Measurements from ENCODE around the gene GABBR2. TPM values are rescaled to one million over a fixed set of nuclear protein-coding genes. Genes with fewer than 3 reads are reported as not detected.
"Not testable (repeated sequence)": the region's sequence is repeated elsewhere in the genome, so short reads cannot be mapped to it uniquely, and the experiment has no call there.

GABBR2 gene
- total RNA-seq, 1 donor from 2014 or later = not detected

DNA sequence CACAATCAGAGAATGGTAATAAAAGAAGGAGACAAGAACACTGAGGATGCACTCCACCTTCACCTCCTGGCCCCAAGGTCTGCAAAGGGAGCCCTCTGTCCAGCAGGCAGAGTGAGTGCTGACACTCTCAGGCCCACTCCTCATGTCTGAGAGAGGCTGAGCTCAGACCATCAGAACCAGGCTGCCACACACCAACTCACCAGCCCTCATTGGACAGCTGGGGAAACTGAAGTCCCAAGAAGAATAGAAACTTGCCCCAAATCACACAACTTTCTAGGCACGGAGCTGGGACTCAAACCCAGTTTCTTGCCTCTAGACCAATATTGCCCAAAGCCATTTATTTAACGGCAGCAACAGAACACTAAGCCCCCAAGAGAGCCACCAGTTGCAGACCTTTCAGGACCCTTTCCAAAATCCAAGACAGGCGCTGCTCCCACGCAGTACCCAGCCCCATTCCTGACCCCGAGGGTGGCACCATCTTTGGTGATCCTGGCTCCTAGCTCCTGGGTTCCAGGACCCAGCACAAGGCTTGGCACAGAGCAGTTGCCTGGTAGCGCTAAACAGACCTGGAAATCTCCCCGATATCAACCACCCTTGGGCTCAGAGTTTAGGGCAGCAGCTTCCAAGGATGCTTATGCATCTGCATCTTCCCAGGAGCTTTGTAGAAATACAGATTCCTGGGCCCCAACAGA, 192.4 kb downstream of the GABBR2 start:
- no peak for DNase-seq (ENCODE audit: low read depth)

DNA sequence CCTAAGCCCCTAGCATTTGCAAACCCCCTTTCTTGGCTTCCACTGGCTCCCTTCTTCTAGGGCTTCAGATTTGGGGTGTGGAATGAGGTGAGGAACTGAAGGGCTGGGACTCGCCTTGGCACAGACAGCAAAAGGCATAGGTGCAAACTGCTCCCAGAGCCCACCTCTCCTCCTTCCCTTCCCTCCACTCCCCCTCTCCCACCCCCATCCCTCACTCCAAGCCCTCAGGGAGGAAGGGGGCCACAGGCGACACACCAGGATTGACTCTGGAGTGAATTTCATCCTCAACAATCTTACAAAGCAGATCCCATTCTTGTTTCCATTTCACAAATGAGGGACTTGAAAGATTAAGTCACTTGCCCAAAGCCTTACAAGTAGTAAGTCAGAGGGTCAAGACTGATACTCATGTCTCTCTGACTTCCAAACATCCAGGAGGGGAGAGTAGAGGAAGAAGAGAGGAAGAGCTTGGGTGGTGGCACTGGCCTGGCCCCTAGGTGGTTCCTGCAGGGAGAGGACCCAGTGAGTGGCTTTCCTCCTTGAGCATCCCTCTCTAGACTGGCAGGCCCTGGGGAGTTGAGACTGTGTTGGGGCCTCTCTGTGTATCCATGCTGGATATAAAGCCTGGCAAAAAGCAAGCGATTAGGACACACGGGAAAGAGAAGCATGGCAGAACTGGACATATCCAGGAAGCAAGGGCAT, 193.1 kb downstream of the GABBR2 start:
- DNase-seq (ENCODE audit: low read depth) = no peak

DNA sequence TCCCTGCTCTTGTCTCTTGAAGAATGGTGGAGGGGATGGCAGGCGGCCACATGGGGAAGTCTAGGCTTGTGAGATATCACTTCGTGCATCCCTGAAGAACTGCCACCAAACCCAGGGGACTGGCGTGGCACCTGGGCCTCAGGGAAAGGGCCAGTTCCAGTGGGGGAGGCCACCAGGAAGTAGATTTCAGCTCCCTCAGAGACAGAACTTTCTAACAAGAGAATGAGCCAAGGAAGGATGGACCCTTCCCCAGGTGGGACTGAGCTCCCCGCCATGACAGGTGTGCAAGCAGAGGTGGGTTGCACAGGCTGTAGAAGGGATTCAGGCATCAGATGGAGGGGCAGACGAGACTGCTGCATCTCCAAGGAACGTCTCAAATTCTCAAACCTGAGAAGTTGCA, 193.9 kb downstream of the GABBR2 start:
- no peak for DNase-seq (ENCODE audit: low read depth)

DNA sequence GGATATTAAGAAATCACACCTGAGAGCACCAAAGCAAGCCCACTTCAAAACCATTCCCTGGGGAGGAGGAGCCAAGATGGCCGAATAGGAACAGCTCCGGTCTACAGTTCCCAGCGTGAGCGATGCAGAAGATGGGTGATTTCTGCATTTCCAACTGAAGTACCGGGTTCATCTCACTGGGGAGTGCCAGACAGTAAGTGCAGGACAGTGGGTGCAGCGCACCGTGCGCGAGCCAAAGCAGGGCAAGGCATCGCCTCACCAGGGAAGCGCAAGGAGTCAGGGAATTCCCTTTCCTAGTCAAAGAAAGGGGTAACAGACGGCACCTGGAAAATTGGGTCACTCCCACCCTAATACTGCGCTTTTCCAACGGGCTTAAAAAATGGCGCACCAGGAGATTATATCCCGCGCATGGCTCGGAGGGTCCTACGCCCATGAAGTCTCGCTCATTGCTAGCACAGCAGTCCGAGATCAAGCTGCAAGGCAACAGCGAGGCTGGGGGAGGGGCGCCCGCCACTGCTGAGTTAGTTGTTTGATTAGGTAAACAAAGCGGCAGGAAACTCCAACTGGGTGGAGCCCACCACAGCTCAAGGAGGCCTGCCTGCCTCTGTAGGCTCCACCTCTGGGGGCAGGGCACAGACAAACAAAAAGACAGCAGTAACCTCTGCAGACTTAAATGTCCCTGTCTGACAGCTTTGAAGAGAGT, 200.4 kb downstream of the GABBR2 start:
- not testable (repeated sequence) for DNase-seq (ENCODE audit: low read depth)

DNA sequence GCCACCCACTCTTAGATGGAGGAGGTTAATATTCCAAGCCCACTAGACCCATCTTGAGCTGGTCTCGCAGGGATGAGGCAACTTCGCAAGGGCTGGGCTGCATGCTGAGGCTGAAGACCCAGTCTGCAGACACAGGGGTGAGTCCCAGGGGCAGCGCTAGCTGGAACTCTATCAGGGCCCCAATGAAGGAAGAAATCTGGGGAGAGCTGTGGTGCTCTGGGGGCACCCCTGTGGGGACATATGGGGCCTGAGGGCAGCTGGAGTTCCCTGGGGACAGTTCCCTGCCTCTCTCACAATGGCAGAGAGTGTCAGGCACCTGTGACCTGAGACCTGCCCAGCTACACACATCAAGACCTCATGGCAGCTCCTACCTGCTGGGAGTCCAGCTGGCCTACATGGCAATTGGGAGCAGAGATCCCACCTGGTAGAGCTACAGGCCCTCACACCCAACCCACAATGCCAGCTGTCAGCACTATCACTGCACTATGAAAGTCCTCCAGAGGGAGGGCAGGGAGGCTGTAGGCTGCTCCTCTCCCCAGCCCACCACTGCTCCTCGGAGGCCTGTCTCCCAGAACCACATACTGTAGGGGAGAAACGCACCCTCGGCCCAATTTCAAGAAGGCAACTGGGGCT, 202.2 kb downstream of the GABBR2 start:
- no peak for DNase-seq (ENCODE audit: low read depth)

DNA sequence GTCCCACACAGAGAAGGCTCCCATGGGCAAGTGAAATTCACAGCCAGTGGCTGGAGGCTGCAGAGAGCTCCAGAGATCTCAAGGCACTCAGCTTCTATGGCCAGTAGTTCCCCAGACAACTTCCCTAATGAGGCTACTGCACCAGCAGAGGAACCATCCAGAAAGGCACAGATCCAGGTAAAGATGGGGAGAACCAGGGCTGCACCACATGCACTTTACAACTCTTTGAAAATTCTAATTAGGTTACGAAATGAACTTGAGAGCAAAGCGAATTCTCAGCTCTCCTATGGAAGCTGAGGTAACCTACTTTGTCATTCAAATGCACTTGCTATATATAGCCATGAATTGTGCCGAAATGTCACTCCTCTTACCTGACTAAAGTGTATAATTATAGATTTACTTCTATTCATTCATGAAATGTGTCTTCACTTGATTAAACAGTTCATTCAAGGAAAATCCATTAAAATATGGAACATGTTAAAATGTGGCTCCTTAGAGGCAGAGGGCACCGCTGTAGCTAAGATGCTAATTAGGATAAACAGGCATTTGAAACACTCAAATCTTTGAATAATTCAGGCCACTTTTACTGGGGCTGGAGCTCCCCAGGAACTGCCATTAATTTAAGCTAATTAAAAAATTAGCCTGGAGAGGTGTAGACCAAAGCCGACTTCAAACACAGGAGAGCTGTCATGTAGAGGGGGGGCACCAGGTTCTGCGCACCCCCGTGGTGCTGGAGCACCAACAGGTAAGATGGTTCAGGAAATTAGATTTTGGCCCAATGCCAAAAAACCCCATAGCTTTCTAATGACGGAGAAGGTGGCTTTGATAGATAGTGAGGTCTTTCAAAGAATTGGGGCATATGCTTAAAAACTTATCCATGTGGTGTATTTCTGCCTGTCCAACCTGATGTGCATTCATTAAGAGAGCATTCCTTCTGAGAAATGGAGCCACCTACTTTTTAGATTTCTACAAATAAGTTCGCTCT, 204.1 kb downstream of the GABBR2 start:
- DNase-seq (ENCODE audit: low read depth) = no peak

DNA sequence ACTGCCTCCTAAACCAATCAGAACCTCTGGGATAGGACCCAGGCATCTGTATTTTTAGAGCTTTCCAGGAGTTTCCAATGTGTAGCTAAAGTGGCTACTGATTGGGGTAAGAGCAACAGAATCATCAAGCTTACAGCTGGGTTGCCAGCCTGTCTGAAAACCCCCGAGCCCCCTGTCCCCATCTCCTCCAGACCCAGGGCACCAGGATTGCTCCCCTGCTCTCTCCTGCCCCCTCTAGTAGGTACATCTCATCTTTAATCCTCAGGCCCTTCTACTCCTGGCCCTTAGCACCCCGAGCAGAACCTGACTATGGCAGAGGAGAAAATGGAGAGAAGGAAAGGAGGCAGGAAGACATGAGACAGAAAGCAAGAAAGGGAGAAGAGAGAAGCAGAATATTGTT, 204.9 kb downstream of the GABBR2 start:
- DNase-seq (ENCODE audit: low read depth) = no peak

DNA sequence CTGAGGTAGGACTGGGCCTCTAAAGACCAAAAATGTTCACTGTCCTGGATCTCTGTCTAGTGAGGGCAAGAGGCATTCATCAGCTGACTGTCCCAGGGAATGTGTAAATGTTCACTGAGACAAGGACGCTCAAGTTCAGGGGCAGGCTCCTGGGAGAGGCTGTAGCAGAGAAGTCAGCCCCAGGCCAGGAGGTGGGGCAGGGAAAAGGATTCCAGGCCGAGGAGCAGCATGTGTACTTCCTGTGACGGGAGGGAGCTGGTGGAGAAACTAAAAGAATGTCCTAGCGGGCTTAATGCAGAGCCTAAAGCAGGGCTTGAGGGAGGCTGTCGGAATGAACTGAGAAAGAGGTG, 205.8 kb downstream of the GABBR2 start:
- DNase-seq (ENCODE audit: low read depth) = peak; percentile 56

DNA sequence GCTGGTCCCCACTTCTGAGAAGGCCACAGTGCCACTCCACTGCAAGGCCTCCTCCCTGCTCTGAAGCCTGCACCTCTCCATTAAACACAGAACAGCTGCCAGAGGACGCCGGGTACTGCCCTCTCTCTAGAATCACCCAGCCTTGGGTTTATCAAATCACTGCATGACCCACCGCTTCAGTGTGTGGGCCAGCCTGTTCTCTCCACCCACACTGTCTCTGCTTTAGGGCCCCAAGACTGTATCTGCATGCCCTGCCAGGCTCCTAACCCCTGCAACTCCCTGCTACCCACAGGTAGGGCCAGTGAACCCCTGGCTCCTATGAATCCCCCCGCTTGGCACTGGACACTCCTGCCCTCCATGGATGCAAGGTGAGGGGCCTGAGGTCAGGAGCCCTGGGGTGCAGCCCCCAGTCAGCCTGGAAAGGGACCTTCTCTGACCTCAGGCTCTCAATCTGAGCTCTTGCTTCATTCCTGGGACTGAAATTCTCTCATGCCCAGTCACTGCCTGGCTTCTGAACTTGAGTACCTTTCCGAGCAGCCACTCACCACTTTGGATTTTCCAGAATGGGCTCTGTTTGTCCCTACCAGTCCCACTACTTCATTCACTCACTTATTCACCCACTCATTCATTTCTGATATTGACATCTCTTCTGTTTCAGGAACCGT, 206.3 kb downstream of the GABBR2 start:
- DNase-seq (ENCODE audit: low read depth) = peak; percentile 80

DNA sequence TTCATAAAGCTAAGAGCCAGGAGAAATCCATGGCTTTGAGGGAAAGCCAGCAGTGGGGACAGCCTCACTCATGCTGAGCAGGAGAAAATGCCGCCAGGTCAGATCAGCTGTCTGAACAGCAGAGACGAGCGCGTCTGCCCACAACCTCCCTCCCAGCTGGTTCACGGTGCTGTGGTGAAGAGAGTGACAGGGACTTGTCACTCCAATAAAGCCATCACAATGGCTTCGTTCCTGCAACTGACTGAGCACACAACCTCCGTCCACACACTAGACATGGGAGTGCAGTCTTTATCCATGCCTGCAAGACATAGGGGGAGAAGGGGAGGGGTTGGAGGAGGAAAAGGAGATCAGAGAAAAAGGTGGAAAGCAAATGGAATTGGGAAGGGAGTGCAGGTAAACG, 206.9 kb downstream of the GABBR2 start:
- DNase-seq (ENCODE audit: low read depth) = no peak

DNA sequence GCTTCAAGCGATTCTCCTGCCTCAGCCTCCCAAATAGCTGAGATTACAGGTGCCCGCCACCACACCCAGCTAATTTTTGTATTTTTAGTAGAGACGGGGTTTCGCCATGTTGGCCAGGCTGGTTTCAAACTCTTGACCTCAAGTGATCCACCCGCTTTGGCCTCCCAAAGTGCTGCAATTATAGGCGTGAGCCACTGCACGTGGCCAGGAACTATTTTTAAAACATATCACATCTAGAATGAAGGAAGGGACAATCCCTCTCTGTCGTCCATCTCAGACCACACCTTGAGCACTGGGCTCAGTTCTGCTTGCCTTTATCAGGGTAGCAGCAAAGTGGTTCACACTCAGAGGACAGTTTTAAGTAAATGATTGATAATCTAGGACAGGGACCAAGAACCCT, 207.5 kb downstream of the GABBR2 start:
- not testable (repeated sequence) for DNase-seq (ENCODE audit: low read depth)

DNA sequence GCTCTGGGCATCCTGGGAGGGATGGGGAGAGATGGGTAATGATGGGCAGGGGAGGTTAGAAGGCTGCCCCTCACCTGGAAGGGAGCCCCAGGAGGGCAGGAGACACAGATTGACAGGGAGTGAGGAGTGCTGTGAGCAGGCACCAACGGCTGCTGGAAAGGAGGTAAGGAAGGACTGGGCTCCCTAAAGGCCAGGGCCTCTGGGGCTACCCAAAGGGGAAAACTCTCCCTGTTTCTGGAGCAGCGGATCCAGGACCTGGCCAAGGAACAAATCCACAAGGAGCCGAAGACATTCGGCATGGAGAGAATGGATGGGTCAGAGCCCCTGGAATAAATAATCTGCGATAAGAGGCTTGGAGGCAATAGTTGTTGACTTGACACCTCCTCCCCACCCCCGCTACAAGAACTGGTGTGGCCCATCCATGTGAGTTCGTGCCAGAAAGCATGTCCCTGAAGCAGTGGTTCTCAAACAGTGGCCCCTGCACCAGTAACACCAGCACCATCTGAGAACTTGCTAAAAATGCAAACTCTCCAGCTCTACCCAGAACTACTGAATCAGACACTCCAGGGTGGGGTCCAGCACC, 208.3 kb downstream of the GABBR2 start:
- DNase-seq (ENCODE audit: low read depth) = no peak

DNA sequence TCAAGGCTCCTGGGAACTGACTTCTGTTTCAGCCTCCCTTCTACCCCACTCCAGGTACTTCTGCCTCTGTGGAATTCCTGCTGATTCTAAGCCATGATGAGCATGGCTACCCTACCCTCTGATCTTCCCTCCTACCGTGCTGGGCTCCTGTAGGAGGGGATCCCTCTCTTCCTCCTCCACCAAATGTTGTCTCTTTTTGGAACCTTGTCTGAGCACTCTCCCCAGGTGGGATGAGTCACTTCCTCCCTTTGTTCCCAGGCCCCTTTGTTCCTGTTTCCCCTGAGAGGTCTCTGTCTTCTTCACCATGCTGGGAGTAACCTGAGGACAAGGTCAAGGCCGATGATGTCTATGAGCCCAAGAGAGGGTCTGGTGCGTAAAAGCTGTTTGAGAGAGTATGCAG, 213.2 kb downstream of the GABBR2 start:
- DNase-seq (ENCODE audit: low read depth) = no peak

DNA sequence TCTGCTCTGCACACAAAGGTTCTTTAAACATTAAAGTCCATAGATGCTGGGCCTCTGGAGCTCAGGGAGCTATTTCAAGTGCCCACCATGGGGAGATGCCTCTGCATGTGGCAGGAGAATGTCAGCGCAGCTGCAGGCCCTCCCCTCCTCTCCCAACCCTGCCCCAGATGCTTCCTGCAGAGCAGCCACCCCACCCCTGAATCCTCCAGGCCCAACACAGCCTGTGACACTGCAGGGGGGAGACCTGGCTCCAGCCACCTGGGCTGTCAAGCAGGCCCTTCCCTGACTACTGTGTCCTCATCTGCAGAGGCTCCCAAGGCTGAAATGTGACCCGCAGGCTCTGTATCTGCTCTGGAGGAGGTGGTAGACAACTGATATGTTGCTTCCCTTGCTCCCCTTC, 213.9 kb downstream of the GABBR2 start:
- no peak for DNase-seq (ENCODE audit: low read depth)

DNA sequence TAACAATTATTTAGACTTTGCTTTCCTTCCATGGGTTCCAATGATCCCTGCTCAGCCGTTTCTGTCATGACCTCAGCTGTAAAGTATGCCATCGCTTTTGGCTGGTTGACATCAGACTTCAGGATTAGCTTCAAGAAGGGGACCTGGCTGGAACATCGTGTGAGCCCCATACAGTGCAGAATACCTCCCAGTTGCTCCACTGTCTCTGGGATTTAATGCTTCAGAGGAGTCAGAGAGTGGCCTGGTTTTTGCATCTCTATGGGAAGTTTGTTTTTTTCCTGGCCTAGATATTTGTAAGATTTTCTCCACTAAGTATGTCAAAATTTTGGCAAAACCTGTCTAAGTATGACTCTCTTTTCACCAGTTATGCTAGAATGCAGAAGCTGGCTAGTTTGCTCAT, 216.9 kb downstream of the GABBR2 start:
- DNase-seq (ENCODE audit: low read depth) = peak; percentile 26

DNA sequence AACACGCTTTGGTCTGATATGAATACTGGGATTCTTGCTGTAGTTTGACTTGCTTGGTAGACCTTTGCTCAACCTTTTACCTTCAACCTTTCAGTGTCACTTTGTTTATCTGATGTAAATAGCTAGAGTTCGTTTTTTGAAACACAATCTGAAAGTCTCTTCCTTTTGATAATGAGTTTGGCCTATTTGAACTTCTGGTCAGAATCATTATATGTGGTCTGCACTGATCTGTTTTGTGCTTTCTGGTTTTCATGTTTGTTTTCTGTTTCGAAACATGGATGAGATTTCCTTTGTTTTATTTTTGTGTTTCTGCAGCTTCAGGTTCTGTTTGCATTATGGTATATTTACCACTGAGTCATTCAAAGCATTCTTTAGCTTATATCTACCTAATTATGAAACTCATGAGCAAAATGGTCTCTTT, 217.5 kb downstream of the GABBR2 start:
- DNase-seq (ENCODE audit: low read depth) = no peak

DNA sequence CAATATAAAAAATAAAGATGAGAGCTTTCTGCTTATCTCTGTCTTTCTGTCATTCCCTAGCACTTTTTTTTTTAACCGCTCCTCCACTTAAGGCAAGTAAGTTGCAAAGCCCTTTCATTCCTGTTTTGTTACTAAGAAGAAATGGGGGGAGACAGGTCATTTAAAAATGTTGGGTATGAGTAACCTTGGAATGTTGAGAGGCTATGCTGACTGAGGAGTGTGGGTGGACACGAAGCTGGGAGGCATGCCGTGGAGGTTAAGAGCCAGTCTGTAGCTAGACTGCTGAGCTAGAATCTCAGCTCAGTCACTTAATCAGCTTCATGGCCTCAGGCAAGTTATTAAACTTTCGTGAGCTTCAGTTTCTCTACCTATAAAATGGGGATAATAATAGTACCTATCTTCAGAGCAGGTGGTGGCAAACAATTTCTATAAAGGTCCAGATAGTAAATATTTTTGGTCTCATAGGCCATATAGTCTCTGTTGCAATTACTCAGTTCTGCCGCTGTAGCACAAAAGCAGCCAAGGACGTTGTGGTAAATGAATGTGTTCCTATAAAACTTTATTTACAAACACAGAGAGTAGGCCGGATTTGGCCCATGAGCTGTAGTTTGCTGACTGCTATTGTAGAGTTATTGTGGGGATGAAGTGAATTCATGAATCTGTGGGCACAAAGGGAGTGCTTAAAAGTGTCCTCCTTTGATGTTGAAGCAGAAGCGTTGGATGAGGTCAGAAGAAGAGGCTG, 220.0 kb downstream of the GABBR2 start:
- peak; percentile 97 for DNase-seq (ENCODE audit: low read depth)

DNA sequence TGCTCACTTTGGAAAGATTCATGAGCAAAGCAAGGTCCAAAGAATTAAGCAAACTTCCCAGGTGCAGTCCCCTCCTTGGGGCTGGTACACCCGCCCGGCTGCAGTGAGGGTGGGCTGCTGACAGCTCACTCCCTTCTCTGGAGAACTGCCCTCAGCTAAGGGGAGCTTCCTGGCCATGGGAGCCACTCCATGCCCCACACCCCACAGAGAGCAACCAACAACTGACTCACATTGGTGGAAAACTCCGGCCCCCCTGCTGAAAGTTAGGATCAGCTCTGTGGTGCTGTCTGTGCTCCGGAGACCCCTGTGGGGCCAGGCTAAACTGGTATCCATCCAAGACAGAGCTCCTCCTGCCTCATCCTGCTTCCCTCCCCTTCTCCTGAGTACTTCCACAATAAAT, 223.0 kb downstream of the GABBR2 start:
- DNase-seq (ENCODE audit: low read depth) = no peak

DNA sequence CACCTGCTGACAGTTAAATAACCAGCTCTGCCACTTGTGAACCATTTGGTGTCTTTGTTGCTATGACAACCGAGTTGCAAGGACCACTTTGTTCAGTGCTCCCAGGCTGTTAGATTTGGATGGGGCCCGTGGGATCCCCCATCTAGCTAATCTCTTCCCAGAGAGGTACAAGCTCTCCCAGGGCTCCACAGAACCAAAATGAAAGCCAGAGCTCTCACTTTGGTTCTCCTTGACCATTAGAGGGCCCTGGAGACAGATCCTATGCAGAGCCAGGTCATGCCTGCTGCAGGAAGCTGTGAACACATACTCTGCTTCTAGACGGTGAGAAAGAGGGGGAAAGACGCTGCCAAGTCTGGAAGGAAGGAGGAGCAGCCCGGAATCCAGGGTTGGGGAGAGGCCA, 224.6 kb downstream of the GABBR2 start:
- no peak for DNase-seq (ENCODE audit: low read depth)

DNA sequence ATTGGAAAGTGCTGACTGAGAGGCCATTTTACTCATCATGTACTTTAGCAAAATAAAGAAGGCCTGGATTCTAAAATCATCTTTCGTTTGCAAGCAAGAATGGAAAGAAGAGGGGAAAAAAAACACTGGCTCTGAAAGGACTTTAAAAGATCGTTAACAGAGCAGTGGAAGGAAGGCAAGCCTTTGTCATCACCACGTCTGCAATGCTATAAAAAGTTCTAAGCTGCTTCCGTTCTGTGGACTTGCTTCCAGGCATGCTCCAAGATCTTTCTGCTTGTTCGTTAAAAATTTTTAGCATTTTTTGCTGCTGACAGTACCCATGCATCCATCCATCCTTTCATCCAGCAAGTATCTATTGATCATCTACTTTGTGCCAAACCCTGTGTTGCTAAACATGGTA, 226.5 kb downstream of the GABBR2 start:
- DNase-seq (ENCODE audit: low read depth) = no peak

Data from renal cortical epithelial cell (primary cell).